Aorta (tissue), 5 donors: ENCODE measurements around the gene SLC22A17. TPM values are rescaled to one million over a fixed set of nuclear protein-coding genes. Genes with fewer than 3 reads are reported as not detected.

ENCODE experiments used
- ATAC-seq: fragments of 200-7000 bp; cut with Tn5 transposase; one replicate; pipeline ENCODE4 v1.9.1; 2022; ENCODE audit warnings: moderate library complexity; ENCODE audit not compliant: low FRiP score
- DNase-seq, 2 donors: peaks; one replicate each; pipeline ENCODE4 v3.0.0-alpha.2; 2020
- H3K27ac ChIP-seq, 2 donors: one replicate each; pipeline ENCODE4 v1.5.1; 2013; ENCODE audit warnings: low read length in 2 of 2, mild to moderate bottlenecking in 2 of 2, moderate library complexity in 2 of 2, control low read depth in 1 of 2, inconsistent platforms in 1 of 2, low read depth in 1 of 2
- H3K27me3 ChIP-seq, 2 donors: one replicate each; pipeline ENCODE4 v1.6.1; 2013; ENCODE audit warnings: control low read depth in 1 of 2, low read length in 1 of 2, mild to moderate bottlenecking in 1 of 2, moderate library complexity in 1 of 2; ENCODE audit not compliant: insufficient read depth in 2 of 2, control insufficient read depth in 1 of 2
- H3K36me3 ChIP-seq, 2 donors: one replicate each; pipeline ENCODE4 v1.6.1; 2013; ENCODE audit warnings: control low read depth in 1 of 2, low read length in 1 of 2, mild to moderate bottlenecking in 1 of 2; ENCODE audit not compliant: insufficient read depth in 2 of 2, control insufficient read depth in 1 of 2
- H3K4me1 ChIP-seq, 2 donors: one replicate each; pipeline ENCODE4 v1.6.1; 2013; ENCODE audit warnings: low read length in 2 of 2, control low read depth in 1 of 2, mild to moderate bottlenecking in 1 of 2, moderate library complexity in 1 of 2; ENCODE audit not compliant: insufficient read depth in 2 of 2, control insufficient read depth in 1 of 2
- H3K4me3 ChIP-seq, 2 donors: one replicate each; pipeline ENCODE4 v1.5.1; 2013; ENCODE audit warnings: low read length in 2 of 2, control low read depth in 1 of 2, mild to moderate bottlenecking in 1 of 2
- H3K9me3 ChIP-seq: one replicate; pipeline ENCODE4 v1.6.1; 2013; ENCODE audit warnings: mild to moderate bottlenecking, low read length; ENCODE audit not compliant: control insufficient read depth
- WGBS, 2 donors: extraction: QIAGEN DNeasy Blood & Tissue Kit; methylation state at CpG; one replicate each; pipeline ENCODE4 v1.1.7; 2013; 5-methylcytosine and 5-hydroxymethylcytosine counted together
- intact Hi-C, 2 donors: fragments of 100-400 bp; cut with DNase I; formaldehyde crosslinking; loops; one replicate each; pipeline versions ENCODE4 v1.14.2 to v1.15.0; 2022
- polyA plus RNA-seq, 2 donors: library from polyadenylated mRNA; stranded (reverse); fragments of 200-250 nt; gene quantifications; one replicate each; pipeline ENCODE4 v1.2.3, GENCODE V29; 2013
- total RNA-seq, 2 donors: library from RNA; stranded (reverse); fragmentation: NEBNext Ultra II Directional; extraction: Animal tissue kit (Norgen Biotek cat#: 25700); gene quantifications; one replicate each; pipeline ENCODE4 v1.2.1, GENCODE V29; 2021
- donor health status: healthy with polysubstance abuse.
- donor health status: Bipolar disorder and iron deficiency.
- donor health status: DM: no; HTN: no; CAD: no.
- donor health status: DM: no; HTN: no; CAD: no.
- donor health status: DM: yes; HTN: yes; CAD: no.

Gene SLC22A17
- total and polyA plus RNA-seq, 4 donors: 7.5 to 85.8 (median 36.8) TPM

GRCh38 chr14:23370221-23370620, 17.5 kb upstream of the SLC22A17 start:
- DNase-seq: no peak
- intact Hi-C loops: no loop called here
- 53 to 68% methylated on average over 1 of the region's 1 CpG for WGBS, 2 donors

GRCh38 chr14:23366426-23366921, 13.8 kb upstream of the SLC22A17 start:
- intact Hi-C loops: loop anchor here in 1 of 2 donors (5.0 kb wide), 1 partner anchor 44 kb away; the partner anchor contains the start of gene PABPN1
- Histone ChIP-seq H3K27ac (peak overlapping the region; percentile 48 to 78), H3K4me3 (peak overlapping the region; percentile 59 to 72), H3K9me3 (no peaks in the 10 kb centered on the region), H3K27me3 (no peaks in the 10 kb centered on the region), H3K36me3 (no peaks in the 10 kb centered on the region), H3K4me1 (no peaks in the 10 kb centered on the region)
- ATAC-seq (peak; percentile 79), DNase-seq (peak; percentile 85 to 91)
- 3% methylated on average over 31 to 34 of the region's 34 CpGs for WGBS, 2 donors

More at GRCh38 chr14:23370221-23370620, 17.5 kb upstream of the SLC22A17 start:
- Histone ChIP-seq H3K4me3 (no peak overlapping the region), H3K36me3 (no peaks in the 10 kb centered on the region), H3K27ac (no peak overlapping the region), H3K4me1 (no peaks in the 10 kb centered on the region), H3K9me3 (no peaks in the 10 kb centered on the region), H3K27me3 (no peaks in the 10 kb centered on the region)
- ATAC-seq: no peak

GRCh38 chr14:23365732-23366425, 13.2 kb upstream of the SLC22A17 start:
- WGBS, 2 donors: 0 to 1% methylated on average over 28 to 51 of the region's 51 CpGs
- Histone ChIP-seq H3K36me3 (no peaks in the 10 kb centered on the region), H3K27ac (peak overlapping the region; percentile 49 to 78), H3K4me3 (peak overlapping the region; percentile 59 to 72), H3K4me1 (no peaks in the 10 kb centered on the region), H3K27me3 (no peaks in the 10 kb centered on the region), H3K9me3 (no peaks in the 10 kb centered on the region)
- DNase-seq: peak in 1 of 2 donors; percentile 78
- ATAC-seq: peak; percentile 87
- intact Hi-C loops: loop anchor here in 1 of 2 donors (5.0 kb wide), 1 partner anchor 44 kb away; the partner anchor contains the start of gene PABPN1

- no peaks in the 10 kb centered on the region for H3K4me1 ChIP-seq
- H3K4me3 ChIP-seq: peak within 1 kb of the TSS; percentile 59 to 72
- H3K27me3 ChIP-seq: no peaks in the 10 kb centered on the region
- peak; percentile 75 to 85 for DNase-seq
- peak; percentile 76 for ATAC-seq
- H3K27ac ChIP-seq: peak within 1 kb of the TSS; percentile 49 to 78
- no peaks in the 10 kb centered on the region for H3K36me3 ChIP-seq
- H3K9me3 ChIP-seq: no peaks in the 10 kb centered on the region
- 1% methylated on average over 47 to 74 of the region's 74 CpGs for WGBS, 2 donors
- intact Hi-C loops: loop anchor here in 1 of 2 donors (5.0 kb wide), 1 partner anchor 43 kb away; the partner anchor contains the start of gene PABPN1
These were observed 12.5 kb upstream of the SLC22A17 start, which contains the start of gene EFS for GRCh38 chr14:23365036-23365731. Gene EFS, minus strand, starts transcription at chr14:23365172. Its CDS starts 147 bp downstream, at chr14:23365025.

- no peaks in the 10 kb centered on the region for H3K9me3 ChIP-seq
- H3K4me1 ChIP-seq: no peaks in the 10 kb centered on the region
- H3K27ac ChIP-seq: peak overlapping the region; percentile 49 to 78
- intact Hi-C loops: loop anchor here in 1 of 2 donors (1.0 to 5.0 kb wide), 2 partner anchors 10 to 42 kb away; partner anchors contain the start of gene PABPN1
- peak; percentile 35 for ATAC-seq
- H3K36me3 ChIP-seq: no peaks in the 10 kb centered on the region
- 1 to 4% methylated on average over 19 to 21 of the region's 21 CpGs for WGBS, 2 donors
- H3K27me3 ChIP-seq: no peaks in the 10 kb centered on the region
- H3K4me3 ChIP-seq: peak overlapping the region; percentile 59 to 72
- peak in 1 of 2 donors; percentile 77 for DNase-seq
These were observed 11.7 kb upstream of the SLC22A17 start for GRCh38 chr14:23364164-23365035.

GRCh38 chr14:23362200-23362599, 9.5 kb upstream of the SLC22A17 start:
- no peak overlapping the region for H3K4me3 ChIP-seq
- no peaks in the 10 kb centered on the region for H3K9me3 ChIP-seq
- peaks cover 0 to 1% of the 10 kb centered on the region in 2 donors for H3K36me3 ChIP-seq
- no peak for ATAC-seq
- 40 to 45% methylated on average over 3 of the region's 3 CpGs for WGBS, 2 donors
- intact Hi-C loops: no loop called here
- no peak for DNase-seq
- no peaks in the 10 kb centered on the region for H3K27me3 ChIP-seq
- no peaks in the 10 kb centered on the region for H3K4me1 ChIP-seq
- H3K27ac ChIP-seq: no peak overlapping the region

GRCh38 chr14:23361763-23362162, 9.1 kb upstream of the SLC22A17 start:
- ATAC-seq: no peak
- H3K4me1 ChIP-seq: no peaks in the 10 kb centered on the region
- peaks cover 0 to 3% of the 10 kb centered on the region in 2 donors for H3K36me3 ChIP-seq
- H3K27me3 ChIP-seq: no peaks in the 10 kb centered on the region
- intact Hi-C loops: no loop called here
- H3K9me3 ChIP-seq: no peaks in the 10 kb centered on the region
- 72 to 81% methylated on average over 6 of the region's 6 CpGs for WGBS, 2 donors
- DNase-seq: no peak
- H3K4me3 ChIP-seq: no peak overlapping the region
- no peak overlapping the region for H3K27ac ChIP-seq

- no peak overlapping the region for H3K4me3 ChIP-seq
- intact Hi-C loops: no loop called here
- H3K27me3 ChIP-seq: no peaks in the 10 kb centered on the region
- no peak overlapping the region for H3K27ac ChIP-seq
- ATAC-seq (no peak), DNase-seq (no peak)
- no peaks in the 10 kb centered on the region for H3K9me3 ChIP-seq
- H3K4me1 ChIP-seq: no peaks in the 10 kb centered on the region
- H3K36me3 ChIP-seq: peaks cover 0 to 3% of the 10 kb centered on the region in 2 donors
These were observed 8.6 kb upstream of the SLC22A17 start for GRCh38 chr14:23361320-23361719.
